ENCODE measurements around the gene GSG1L. TPM values are rescaled to one million over a fixed set of nuclear protein-coding genes. Genes with fewer than 3 reads are reported as not detected.
A peak's percentile ranks its signal among the peaks of the same experiment; 100 is the strongest.

Gene GSG1L
- total RNA-seq, 3 donors from 2014 or later: not detected

- intact Hi-C loops (cut with DNase I; ENCODE audit: low total_unique reads): no loop called here
- no peaks in the 10 kb centered on the region for H3K36me3 ChIP-seq
Observed at GRCh38 chr16:27770271-27771196, 293.0 kb downstream of the GSG1L start.

GRCh38 chr16:27769561-27770255, 293.8 kb downstream of the GSG1L start:
- intact Hi-C loops (cut with DNase I; ENCODE audit: low total_unique reads): no loop called here
- Histone ChIP-seq H3K27ac (peak overlapping the region; percentile 68 to 84), H3K27me3 (no peaks in the 10 kb centered on the region), H3K36me3 (no peaks in the 10 kb centered on the region), H3K4me3 (no peak overlapping the region), H3K4me1 (no peaks in the 10 kb centered on the region), H3K9me3 (no peaks in the 10 kb centered on the region)
- DNase-seq (ENCODE audit: low spot score in 2 of 2): peak in 1 of 2 donors; percentile 68
- TF ChIP-seq CTCF (IDR thresholded peaks at IDR 0.05) (no peak), POLR2A (IDR thresholded peaks at IDR 0.05) (no peak), POLR2AphosphoS5 (IDR thresholded peaks at IDR 0.05) (no peak)

More at GRCh38 chr16:27770271-27771196, 293.0 kb downstream of the GSG1L start:
- H3K27ac ChIP-seq: peak overlapping the region; percentile 26 to 68
- no peaks in the 10 kb centered on the region for H3K27me3 ChIP-seq
- no peak overlapping the region for H3K4me3 ChIP-seq
- no peaks in the 10 kb centered on the region for H3K9me3 ChIP-seq
- no peaks in the 10 kb centered on the region for H3K4me1 ChIP-seq
- TF ChIP-seq POLR2A (IDR thresholded peaks at IDR 0.05) (no peak), POLR2AphosphoS5 (IDR thresholded peaks at IDR 0.05) (no peak), CTCF (IDR thresholded peaks at IDR 0.05) (no peak)
- no peak for DNase-seq (ENCODE audit: low spot score in 2 of 2)

GRCh38 chr16:27768651-27769272, 294.8 kb downstream of the GSG1L start:
- TF ChIP-seq POLR2AphosphoS5 (IDR thresholded peaks at IDR 0.05): no peak
- no peak for TF ChIP-seq POLR2A (IDR thresholded peaks at IDR 0.05)
- TF ChIP-seq CTCF (IDR thresholded peaks at IDR 0.05): no peak
- H3K27me3 ChIP-seq: no peaks in the 10 kb centered on the region
- intact Hi-C loops (cut with DNase I; ENCODE audit: low total_unique reads): no loop called here
- H3K27ac ChIP-seq: peak overlapping the region in 1 of 2 donors; percentile 68
- H3K4me3 ChIP-seq: no peak overlapping the region
- no peaks in the 10 kb centered on the region for H3K36me3 ChIP-seq
- no peaks in the 10 kb centered on the region for H3K4me1 ChIP-seq
- H3K9me3 ChIP-seq: peaks cover 0 to 7% of the 10 kb centered on the region in 2 donors
- DNase-seq (ENCODE audit: low spot score in 2 of 2): no peak

- H3K27me3 ChIP-seq: no peaks in the 10 kb centered on the region
- no peak for TF ChIP-seq POLR2A (IDR thresholded peaks at IDR 0.05)
- no peak for TF ChIP-seq POLR2AphosphoS5 (IDR thresholded peaks at IDR 0.05)
- TF ChIP-seq CTCF (IDR thresholded peaks at IDR 0.05): no peak
- DNase-seq (ENCODE audit: low spot score in 2 of 2): no peak
- H3K4me1 ChIP-seq: no peaks in the 10 kb centered on the region
- H3K27ac ChIP-seq: no peak overlapping the region
- intact Hi-C loops (cut with DNase I; ENCODE audit: low total_unique reads): no loop called here
- H3K36me3 ChIP-seq: no peaks in the 10 kb centered on the region
- peaks cover 0 to 8% of the 10 kb centered on the region in 2 donors for H3K9me3 ChIP-seq
- H3K4me3 ChIP-seq: no peak overlapping the region
Observed at GRCh38 chr16:27767971-27768591, 295.4 kb downstream of the GSG1L start.
